Measurements from ENCODE around the gene NTM.

Gene NTM

DNA sequence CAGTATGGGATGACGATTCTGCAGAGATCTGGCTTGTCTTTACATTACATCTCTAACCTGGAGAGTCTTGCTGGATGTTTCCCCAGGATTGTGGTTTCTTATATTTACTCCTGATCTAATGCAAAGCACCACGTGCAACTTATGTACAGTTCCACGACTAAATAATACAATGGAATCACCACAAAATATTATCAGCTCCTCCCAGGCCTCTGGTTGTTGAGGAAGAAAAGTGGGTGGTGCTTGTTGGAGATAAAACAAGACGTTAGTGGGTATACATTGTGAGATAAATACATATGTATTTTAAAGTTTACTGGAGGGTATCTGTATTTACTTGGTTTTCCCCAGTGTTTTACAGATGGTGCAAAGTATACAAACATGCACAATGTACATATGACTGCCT, 569.7 kb downstream of the NTM start:
- Histone ChIP-seq H3K4me3 (ENCODE audit: low read depth, low read length, poor library complexity, severe bottlenecking) (no peak overlapping the region), H3K9me3 (ENCODE audit: low read length) (no peaks in the 10 kb centered on the region), H3K79me2 (ENCODE audit: insufficient read depth, low read length) (no peaks in the 10 kb centered on the region), H3K9ac (ENCODE audit: low read length) (no peak overlapping the region), H3K27me3 (ENCODE audit: insufficient read depth, low read length) (no peaks in the 10 kb centered on the region), H3F3A (ENCODE audit: insufficient read depth, low read length) (no peaks in the 10 kb centered on the region), H4K20me1 (ENCODE audit: insufficient read depth, low read length) (no peaks in the 10 kb centered on the region), H3K27ac (ENCODE audit: low read depth, low read length, poor library complexity, severe bottlenecking) (no peak overlapping the region), H3K4me2 (ENCODE audit: low read length) (no peak overlapping the region), H3K4me1 (ENCODE audit: insufficient read depth, low read length, severe bottlenecking) (no peaks in the 10 kb centered on the region), H3K9me2 (ENCODE audit: low read depth, low read length) (no peaks in the 10 kb centered on the region), H2AFZ (ENCODE audit: low read length) (no peak overlapping the region), H3K36me3 (ENCODE audit: insufficient read depth, low read length) (no peaks in the 10 kb centered on the region)
- TF ChIP-seq EZH2 (IDR thresholded peaks at IDR 0.05; ENCODE audit: borderline replicate concordance, low read length) (no peak), CTCF (IDR thresholded peaks at IDR 0.05; ENCODE audit: low read length) (no peak)

- Histone ChIP-seq H3K4me3 (ENCODE audit: low read depth, low read length, poor library complexity, severe bottlenecking) (no peak overlapping the region), H3K9me2 (ENCODE audit: low read depth, low read length) (no peaks in the 10 kb centered on the region), H3K9me3 (ENCODE audit: low read length) (no peaks in the 10 kb centered on the region), H3K79me2 (ENCODE audit: insufficient read depth, low read length) (no peaks in the 10 kb centered on the region), H3K9ac (ENCODE audit: low read length) (no peak overlapping the region), H4K20me1 (ENCODE audit: insufficient read depth, low read length) (no peaks in the 10 kb centered on the region), H2AFZ (ENCODE audit: low read length) (no peak overlapping the region), H3K4me2 (ENCODE audit: low read length) (no peak overlapping the region), H3K27me3 (ENCODE audit: insufficient read depth, low read length) (no peaks in the 10 kb centered on the region), H3K4me1 (ENCODE audit: insufficient read depth, low read length, severe bottlenecking) (no peaks in the 10 kb centered on the region), H3K27ac (ENCODE audit: low read depth, low read length, poor library complexity, severe bottlenecking) (no peak overlapping the region), H3F3A (ENCODE audit: insufficient read depth, low read length) (no peaks in the 10 kb centered on the region), H3K36me3 (ENCODE audit: insufficient read depth, low read length) (no peaks in the 10 kb centered on the region)
- no peak for TF ChIP-seq EZH2 (IDR thresholded peaks at IDR 0.05; ENCODE audit: borderline replicate concordance, low read length)
- TF ChIP-seq CTCF (IDR thresholded peaks at IDR 0.05; ENCODE audit: low read length) = no peak
Measured at GRCh38 chr11:131942878-131943277, 572.5 kb downstream of the NTM start.

DNA sequence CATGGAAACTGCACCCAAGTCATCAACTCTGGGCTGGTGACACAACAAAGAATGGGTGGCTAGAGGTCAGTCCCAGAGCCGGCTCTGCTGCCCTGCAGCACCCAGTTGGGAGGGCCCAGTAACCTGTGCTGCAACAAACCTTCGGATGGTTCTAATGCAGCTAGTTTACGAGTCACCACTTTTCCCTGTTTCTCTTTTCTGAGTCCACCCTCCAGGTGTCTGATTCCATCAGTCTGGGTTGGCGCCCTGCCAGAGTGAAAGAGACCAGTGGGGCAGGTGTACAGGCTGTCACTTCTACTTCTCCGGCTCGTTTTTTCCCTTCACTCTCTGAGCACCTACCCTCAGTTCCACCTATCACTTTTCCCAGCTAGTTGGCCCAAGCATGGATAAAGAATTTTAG, 572.9 kb downstream of the NTM start:
- no peak overlapping the region for H3K4me3 ChIP-seq (ENCODE audit: low read depth, low read length, poor library complexity, severe bottlenecking)
- no peaks in the 10 kb centered on the region for H3K4me1 ChIP-seq (ENCODE audit: insufficient read depth, low read length, severe bottlenecking)
- no peak overlapping the region for H2AFZ ChIP-seq (ENCODE audit: low read length)
- H3K79me2 ChIP-seq (ENCODE audit: insufficient read depth, low read length) = no peaks in the 10 kb centered on the region
- no peak overlapping the region for H3K27ac ChIP-seq (ENCODE audit: low read depth, low read length, poor library complexity, severe bottlenecking)
- no peaks in the 10 kb centered on the region for H3F3A ChIP-seq (ENCODE audit: insufficient read depth, low read length)
- H3K36me3 ChIP-seq (ENCODE audit: insufficient read depth, low read length) = no peaks in the 10 kb centered on the region
- H3K9me3 ChIP-seq (ENCODE audit: low read length) = no peaks in the 10 kb centered on the region
- no peaks in the 10 kb centered on the region for H4K20me1 ChIP-seq (ENCODE audit: insufficient read depth, low read length)
- H3K9me2 ChIP-seq (ENCODE audit: low read depth, low read length) = no peaks in the 10 kb centered on the region
- TF ChIP-seq EZH2 (IDR thresholded peaks at IDR 0.05; ENCODE audit: borderline replicate concordance, low read length) = no peak
- no peak for TF ChIP-seq CTCF (IDR thresholded peaks at IDR 0.05; ENCODE audit: low read length)
- no peak overlapping the region for H3K9ac ChIP-seq (ENCODE audit: low read length)
- H3K4me2 ChIP-seq (ENCODE audit: low read length) = no peak overlapping the region
- H3K27me3 ChIP-seq (ENCODE audit: insufficient read depth, low read length) = no peaks in the 10 kb centered on the region

Data from OCI-LY1 (cell line).